Measurements from ENCODE around the gene VMAC.

DNA sequence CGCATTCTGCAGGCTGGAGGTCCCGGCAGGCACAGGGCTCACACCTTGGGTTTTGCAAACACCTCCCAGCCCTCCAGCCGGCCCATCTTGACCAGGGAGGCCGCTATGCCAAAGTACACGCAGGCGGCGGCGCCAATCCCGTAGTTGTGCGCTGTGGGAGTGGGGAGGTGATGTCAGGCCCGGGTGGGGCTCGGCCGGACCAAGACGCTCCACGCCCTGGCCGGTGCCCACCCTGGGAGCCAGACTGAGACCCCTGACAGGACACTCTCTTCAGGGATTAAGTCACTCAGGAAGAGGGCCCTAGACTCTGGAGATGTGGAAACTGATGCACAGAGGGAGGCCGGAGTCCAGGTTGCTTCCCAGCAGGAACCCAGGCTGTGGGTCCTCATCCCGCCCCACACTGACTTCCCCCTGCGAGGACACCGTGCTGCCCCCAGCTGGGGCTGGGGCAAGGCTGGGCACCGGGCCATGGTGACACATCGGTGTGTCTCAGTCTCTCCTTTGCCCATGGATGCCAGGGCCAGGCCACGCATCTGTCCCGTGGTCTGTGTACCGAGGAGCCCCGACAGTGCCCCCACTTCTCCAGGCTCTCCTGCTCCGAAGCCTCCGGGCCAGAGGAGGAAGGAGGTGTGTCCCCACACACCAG is 9.8 kb upstream of the VMAC start:
- no peak for TF ChIP-seq POLR2AphosphoS5 (IDR thresholded peaks at IDR 0.05)
- TF ChIP-seq, protein P1, sequence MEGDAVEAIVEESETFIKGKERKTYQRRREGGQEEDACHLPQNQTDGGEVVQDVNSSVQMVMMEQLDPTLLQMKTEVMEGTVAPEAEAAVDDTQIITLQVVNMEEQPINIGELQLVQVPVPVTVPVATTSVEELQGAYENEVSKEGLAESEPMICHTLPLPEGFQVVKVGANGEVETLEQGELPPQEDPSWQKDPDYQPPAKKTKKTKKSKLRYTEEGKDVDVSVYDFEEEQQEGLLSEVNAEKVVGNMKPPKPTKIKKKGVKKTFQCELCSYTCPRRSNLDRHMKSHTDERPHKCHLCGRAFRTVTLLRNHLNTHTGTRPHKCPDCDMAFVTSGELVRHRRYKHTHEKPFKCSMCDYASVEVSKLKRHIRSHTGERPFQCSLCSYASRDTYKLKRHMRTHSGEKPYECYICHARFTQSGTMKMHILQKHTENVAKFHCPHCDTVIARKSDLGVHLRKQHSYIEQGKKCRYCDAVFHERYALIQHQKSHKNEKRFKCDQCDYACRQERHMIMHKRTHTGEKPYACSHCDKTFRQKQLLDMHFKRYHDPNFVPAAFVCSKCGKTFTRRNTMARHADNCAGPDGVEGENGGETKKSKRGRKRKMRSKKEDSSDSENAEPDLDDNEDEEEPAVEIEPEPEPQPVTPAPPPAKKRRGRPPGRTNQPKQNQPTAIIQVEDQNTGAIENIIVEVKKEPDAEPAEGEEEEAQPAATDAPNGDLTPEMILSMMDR (IDR thresholded peaks at IDR 0.05) = no peak
- no peak for TF ChIP-seq EP300 (IDR thresholded peaks at IDR 0.05)
- no peak for TF ChIP-seq POLR2A (IDR thresholded peaks at IDR 0.05)

All from stomach (tissue), 4 donors.